ENCODE data around the gene ESPN. TPM values are rescaled to one million over a fixed set of nuclear protein-coding genes. Genes with fewer than 3 reads are reported as not detected.

Gene ESPN
- total RNA-seq, 4 donors from 2014 or later = 0.33 to 1.0 (median 1.0) TPM; not detected in 1

GRCh38 chr1:6418668-6419396, 5.7 kb upstream of the ESPN start:
- H3K4me1 ChIP-seq = peaks cover 34 to 40% (median 38%) of the 10 kb centered on the region in 4 donors
- intact Hi-C loops (cut with DNase I) = no loop called here
- no peaks in the 10 kb centered on the region for H3K36me3 ChIP-seq
- no CpG with 5 or more reads among the region's 69 CpGs for WGBS
- H3K27ac ChIP-seq (replicated peaks in 1 of 4) = no peak overlapping the region
- no peak for DNase-seq (ENCODE audit: extremely low spot score)
- H3K27me3 ChIP-seq = peaks cover 7 to 100% (median 58%) of the 10 kb centered on the region in 4 donors
- H3K9me3 ChIP-seq = no peaks in the 10 kb centered on the region
- peak overlapping the region; percentile 43 to 58 (median 50) for H3K4me3 ChIP-seq
- TF ChIP-seq, protein P1, sequence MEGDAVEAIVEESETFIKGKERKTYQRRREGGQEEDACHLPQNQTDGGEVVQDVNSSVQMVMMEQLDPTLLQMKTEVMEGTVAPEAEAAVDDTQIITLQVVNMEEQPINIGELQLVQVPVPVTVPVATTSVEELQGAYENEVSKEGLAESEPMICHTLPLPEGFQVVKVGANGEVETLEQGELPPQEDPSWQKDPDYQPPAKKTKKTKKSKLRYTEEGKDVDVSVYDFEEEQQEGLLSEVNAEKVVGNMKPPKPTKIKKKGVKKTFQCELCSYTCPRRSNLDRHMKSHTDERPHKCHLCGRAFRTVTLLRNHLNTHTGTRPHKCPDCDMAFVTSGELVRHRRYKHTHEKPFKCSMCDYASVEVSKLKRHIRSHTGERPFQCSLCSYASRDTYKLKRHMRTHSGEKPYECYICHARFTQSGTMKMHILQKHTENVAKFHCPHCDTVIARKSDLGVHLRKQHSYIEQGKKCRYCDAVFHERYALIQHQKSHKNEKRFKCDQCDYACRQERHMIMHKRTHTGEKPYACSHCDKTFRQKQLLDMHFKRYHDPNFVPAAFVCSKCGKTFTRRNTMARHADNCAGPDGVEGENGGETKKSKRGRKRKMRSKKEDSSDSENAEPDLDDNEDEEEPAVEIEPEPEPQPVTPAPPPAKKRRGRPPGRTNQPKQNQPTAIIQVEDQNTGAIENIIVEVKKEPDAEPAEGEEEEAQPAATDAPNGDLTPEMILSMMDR (IDR thresholded peaks at IDR 0.05) = no peak
- no peak for TF ChIP-seq POLR2AphosphoS5 (IDR thresholded peaks at IDR 0.05)
- TF ChIP-seq EP300 (IDR thresholded peaks at IDR 0.05) = no peak
- TF ChIP-seq POLR2A (IDR thresholded peaks at IDR 0.05; ENCODE audit: low read depth) = no peak

DNA sequence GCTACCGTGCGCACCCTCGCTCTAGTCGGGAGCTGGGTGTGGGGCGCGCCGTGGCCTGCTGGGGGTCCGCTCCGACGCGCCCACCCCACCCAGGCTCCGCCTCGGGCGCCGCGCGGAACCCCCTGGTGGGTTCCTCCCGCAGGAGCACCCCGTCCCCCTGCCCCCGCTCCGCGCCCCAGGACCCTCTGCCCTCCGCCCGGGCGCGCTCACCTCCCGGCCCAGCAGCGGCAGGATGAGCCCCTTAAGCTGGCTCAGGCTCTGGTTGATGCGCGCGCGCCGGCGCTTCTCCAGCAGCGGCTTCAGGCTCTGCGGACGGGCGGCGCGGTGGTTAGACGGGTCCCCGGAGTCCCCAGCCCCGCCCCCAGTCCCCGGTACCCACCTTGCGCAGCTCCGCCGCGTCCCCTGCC, 5.2 kb upstream of the ESPN start:
- no peak for TF ChIP-seq POLR2A (IDR thresholded peaks at IDR 0.05; ENCODE audit: low read depth)
- no peak for TF ChIP-seq POLR2AphosphoS5 (IDR thresholded peaks at IDR 0.05)
- no peak for TF ChIP-seq EP300 (IDR thresholded peaks at IDR 0.05)
- TF ChIP-seq, protein P1 (IDR thresholded peaks at IDR 0.05) = no peak
- Histone ChIP-seq H3K4me1 (peaks cover 39 to 46% (median 43%) of the 10 kb centered on the region in 4 donors), H3K27ac (replicated peaks in 1 of 4) (no peak overlapping the region), H3K36me3 (no peaks in the 10 kb centered on the region), H3K4me3 (peak overlapping the region; percentile 43 to 58 (median 50)), H3K9me3 (no peaks in the 10 kb centered on the region), H3K27me3 (peaks cover 7 to 100% (median 61%) of the 10 kb centered on the region in 4 donors)
- DNase-seq (ENCODE audit: extremely low spot score) = no peak
- WGBS = no CpG with 5 or more reads among the region's 48 CpGs
- intact Hi-C loops (cut with DNase I) = no loop called here

GRCh38 chr1:6419804-6420453, 4.6 kb upstream of the ESPN start, which contains the start of gene HES2:
Gene HES2 (minus strand): TSS chr1:6419919. CDS start chr1:6419820, 99 bp downstream.
- no peak for DNase-seq (ENCODE audit: extremely low spot score)
- Histone ChIP-seq H3K27ac (replicated peaks in 1 of 4) (no peak within 1 kb of the TSS), H3K4me1 (peaks cover 42 to 51% (median 47%) of the 10 kb centered on the region in 4 donors), H3K27me3 (peaks cover 7 to 100% (median 64%) of the 10 kb centered on the region in 4 donors), H3K9me3 (no peaks in the 10 kb centered on the region), H3K36me3 (no peaks in the 10 kb centered on the region), H3K4me3 (peak within 1 kb of the TSS; percentile 43 to 58 (median 50))
- 0% methylated on average over 9 of the region's 62 CpGs for WGBS
- TF ChIP-seq EP300 (IDR thresholded peaks at IDR 0.05) (no peak), POLR2AphosphoS5 (IDR thresholded peaks at IDR 0.05) (no peak), POLR2A (IDR thresholded peaks at IDR 0.05; ENCODE audit: low read depth) (no peak)
- TF ChIP-seq, protein P1 (IDR thresholded peaks at IDR 0.05) = no peak
- intact Hi-C loops (cut with DNase I) = no loop called here

DNA sequence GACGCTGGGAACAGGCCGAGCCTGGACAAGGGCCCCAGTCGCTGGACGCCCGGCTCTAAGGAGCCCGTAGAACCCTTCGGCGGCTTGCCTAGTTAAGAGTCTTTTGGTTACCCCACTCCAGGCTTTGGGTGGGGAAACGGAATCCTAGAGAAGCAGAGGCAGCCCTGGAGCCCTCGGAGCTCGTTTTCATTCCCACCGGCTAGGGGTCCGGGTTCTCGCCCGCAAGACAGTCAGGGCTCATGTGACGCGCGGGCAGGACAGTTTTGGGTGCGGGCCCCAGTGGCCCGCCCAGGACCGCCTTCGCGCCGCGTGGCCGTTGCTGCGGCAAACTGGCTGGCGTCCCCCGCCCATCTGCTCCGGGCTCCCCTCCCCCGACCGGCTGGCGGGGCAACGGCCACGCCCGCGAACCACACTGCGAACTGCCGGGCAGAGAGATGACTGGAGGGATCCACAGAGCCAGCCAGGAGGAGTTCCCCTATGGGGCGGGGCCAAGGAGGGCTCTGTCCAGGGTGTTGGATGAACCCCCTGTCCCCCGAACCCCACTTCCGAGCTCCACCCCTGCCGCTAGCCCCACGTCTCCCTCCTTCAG, 4.0 kb upstream of the ESPN start:
- Histone ChIP-seq H3K27me3 (peaks cover 7 to 100% (median 66%) of the 10 kb centered on the region in 4 donors), H3K27ac (replicated peaks in 1 of 4) (no peak overlapping the region), H3K4me1 (peaks cover 46 to 57% (median 52%) of the 10 kb centered on the region in 4 donors), H3K4me3 (peak overlapping the region in 3 of 4 donors; percentile 50 to 58 (median 50)), H3K36me3 (no peaks in the 10 kb centered on the region), H3K9me3 (no peaks in the 10 kb centered on the region)
- 16% methylated on average over 25 of the region's 44 CpGs for WGBS
- intact Hi-C loops (cut with DNase I) = no loop called here
- TF ChIP-seq POLR2A (IDR thresholded peaks at IDR 0.05; ENCODE audit: low read depth) (no peak), EP300 (IDR thresholded peaks at IDR 0.05) (no peak), POLR2AphosphoS5 (IDR thresholded peaks at IDR 0.05) (no peak)
- TF ChIP-seq, protein P1 (IDR thresholded peaks at IDR 0.05) = no peak
- no peak for DNase-seq (ENCODE audit: extremely low spot score)
